H9 (cell line): Measurements from ENCODE around the gene SIKE1. TPM values are rescaled to one million over a fixed set of nuclear protein-coding genes. Genes with fewer than 3 reads are reported as not detected.

Experiments
- DNase-seq: peaks from one replicate; pipeline ENCODE4 v3.0.0-alpha.2; 2017
- H2AFZ ChIP-seq: one replicate; pipeline ENCODE4 v1.6.1; 2013; ENCODE audit warnings: mild to moderate bottlenecking, low read length, control low read depth, moderate library complexity
- H2AK5ac ChIP-seq: 2 replicates; pipeline ENCODE4 v1.6.1; 2013; ENCODE audit warnings: low read length, control low read depth, mixed read lengths; ENCODE audit not compliant: insufficient read length
- H2BK120ac ChIP-seq: one replicate; pipeline ENCODE4 v1.6.1; 2013; ENCODE audit warnings: low read depth, mild to moderate bottlenecking, low read length, control low read depth, inconsistent platforms; ENCODE audit not compliant: poor library complexity, severe bottlenecking
- H2BK12ac ChIP-seq: 2 replicates; pipeline ENCODE4 v1.6.1; 2013; ENCODE audit warnings: low read length, control low read depth, mixed read lengths, low read depth; ENCODE audit not compliant: insufficient read length
- H2BK15ac ChIP-seq: 2 replicates; pipeline ENCODE4 v1.6.1; 2013; ENCODE audit warnings: low read depth, low read length, control low read depth
- H2BK20ac ChIP-seq: one replicate; pipeline ENCODE4 v1.6.1; 2013; ENCODE audit warnings: low read depth, mild to moderate bottlenecking, low read length, control low read depth, inconsistent platforms; ENCODE audit not compliant: poor library complexity, severe bottlenecking
- H2BK5ac ChIP-seq: 2 replicates; pipeline ENCODE4 v1.6.1; 2013; ENCODE audit warnings: low read length, control low read depth, mixed read lengths; ENCODE audit not compliant: insufficient read length
- H3K14ac ChIP-seq: 2 replicates; pipeline ENCODE4 v1.6.1; 2013; ENCODE audit warnings: low read length, control low read depth; ENCODE audit not compliant: insufficient read depth
- H3K18ac ChIP-seq: 2 replicates; pipeline ENCODE4 v1.6.1; 2013; ENCODE audit warnings: low read depth, mild to moderate bottlenecking, mixed read lengths, low read length, control low read depth; ENCODE audit not compliant: insufficient read length
- H3K23ac ChIP-seq: 2 replicates; pipeline ENCODE4 v1.6.1; 2013; ENCODE audit warnings: low read length, control low read depth, mixed read lengths, low read depth; ENCODE audit not compliant: insufficient read length
- H3K23me2 ChIP-seq: 2 replicates; pipeline ENCODE4 v1.6.1; 2013; ENCODE audit warnings: low read depth, mild to moderate bottlenecking, mixed read lengths, low read length, control low read depth; ENCODE audit not compliant: insufficient read length, poor library complexity, severe bottlenecking
- H3K27ac ChIP-seq: 2 replicates; pipeline ENCODE4 v1.5.1; 2013; ENCODE audit warnings: low read length, control low read depth, mixed read lengths, low read depth; ENCODE audit not compliant: insufficient read length
- H3K27me3 ChIP-seq: 2 replicates; pipeline ENCODE4 v1.6.1; 2013; ENCODE audit warnings: low read length, control low read depth, inconsistent platforms; ENCODE audit not compliant: insufficient read depth
- H3K4ac ChIP-seq: 2 replicates; pipeline ENCODE4 v1.6.1; 2013; ENCODE audit warnings: low read depth, mild to moderate bottlenecking, control low read depth, inconsistent platforms, low read length, moderate library complexity
- H3K4me1 ChIP-seq: 2 replicates; pipeline ENCODE4 v1.6.1; 2013; ENCODE audit warnings: low read length, control low read depth, inconsistent platforms; ENCODE audit not compliant: insufficient read depth
- H3K4me2 ChIP-seq: 2 replicates; pipeline ENCODE4 v1.6.1; 2013; ENCODE audit warnings: low read length, control low read depth, mixed read lengths; ENCODE audit not compliant: insufficient read length, insufficient read depth
- H3K56ac ChIP-seq: 2 replicates; pipeline ENCODE4 v1.6.1; 2013; ENCODE audit warnings: low read depth, mild to moderate bottlenecking, mixed read lengths, low read length, control low read depth; ENCODE audit not compliant: insufficient read length
- H3K79me1 ChIP-seq: 2 replicates; pipeline ENCODE4 v1.6.1; 2013; ENCODE audit warnings: low read depth, mild to moderate bottlenecking, moderate library complexity, low read length, control low read depth, inconsistent platforms; ENCODE audit not compliant: insufficient read depth, poor library complexity, severe bottlenecking
- H3K79me2 ChIP-seq: 2 replicates; pipeline ENCODE4 v1.6.1; 2013; ENCODE audit warnings: low read length, control low read depth, inconsistent platforms; ENCODE audit not compliant: insufficient read depth
- H3K9ac ChIP-seq: 2 replicates; pipeline ENCODE4 v1.6.1; 2013; ENCODE audit warnings: low read length, control low read depth, mixed read lengths; ENCODE audit not compliant: insufficient read length; ENCODE audit errors: extremely low read depth
- H3K9me3 ChIP-seq: one replicate; pipeline ENCODE4 v1.6.1; 2013; ENCODE audit warnings: low read depth, low read length, inconsistent platforms; ENCODE audit not compliant: control insufficient read depth
- H3T11ph ChIP-seq: one replicate; pipeline ENCODE4 v1.6.1; 2013; ENCODE audit warnings: mild to moderate bottlenecking, low read length, control low read depth, inconsistent platforms
- H4K20me1 ChIP-seq: one replicate; pipeline ENCODE4 v1.6.1; 2013; ENCODE audit not compliant: control insufficient read depth, insufficient read length, insufficient read depth
- H4K5ac ChIP-seq: 2 replicates; pipeline ENCODE4 v1.6.1; 2013; ENCODE audit warnings: low read depth, mild to moderate bottlenecking, mixed read lengths, low read length, control low read depth; ENCODE audit not compliant: insufficient read length
- H4K8ac ChIP-seq: replicated peaks from 2 replicates; pipeline ENCODE4 v1.6.1; 2013; ENCODE audit warnings: low read length, control low read depth, mixed read lengths, low read depth; ENCODE audit not compliant: insufficient read length
- H4K91ac ChIP-seq: 2 replicates; pipeline ENCODE4 v1.6.1; 2013; ENCODE audit warnings: low read depth, mild to moderate bottlenecking, moderate library complexity, mixed read lengths, low read length, control low read depth; ENCODE audit not compliant: insufficient read length
- H3K27ac Mint-ChIP-seq, 3 experiments: 2 replicates in 2 of 3; 3 replicates in 1 of 3; pipeline ENCODE4 v1.8.0; 2020 to 2021; ENCODE audit warnings: mixed read lengths in 3 of 3, mild to moderate bottlenecking in 1 of 3, moderate library complexity in 1 of 3
- H3K27me3 Mint-ChIP-seq: 2 replicates; pipeline ENCODE4 v1.8.0; 2021; ENCODE audit warnings: low read depth, mild to moderate bottlenecking, moderate library complexity, mixed read lengths
- H3K36me3 Mint-ChIP-seq, 3 experiments: 2 replicates in 2 of 3; 3 replicates in 1 of 3; pipeline ENCODE4 v1.8.0; 2020 to 2021; ENCODE audit warnings: low read depth in 3 of 3, mixed read lengths in 3 of 3; ENCODE audit not compliant: insufficient read depth in 1 of 3
- H3K4me1 Mint-ChIP-seq, 2 experiments: 2 replicates each; pipeline ENCODE4 v1.8.0; 2020; ENCODE audit warnings: mixed read lengths in 2 of 2
- H3K4me3 Mint-ChIP-seq, 2 experiments: 2 replicates in 1 of 2; 3 replicates in 1 of 2; pipeline ENCODE4 v1.8.0; 2020 to 2021; ENCODE audit warnings: mild to moderate bottlenecking in 2 of 2, mixed read lengths in 2 of 2, moderate library complexity in 1 of 2
- H3K9me3 Mint-ChIP-seq, 2 experiments: 2 replicates in 1 of 2; 3 replicates in 1 of 2; pipeline ENCODE4 v1.8.0; 2020; ENCODE audit warnings: mild to moderate bottlenecking in 2 of 2, mixed read lengths in 2 of 2, moderate library complexity in 1 of 2
- WGBS: extraction: QIAGEN DNeasy Blood & Tissue Kit; methylation state at CpG from one replicate; pipeline ENCODE4 v1.1.7; 2013; ENCODE audit warnings: missing lambda C conversion rate, low lambda C conversion rate, mixed read lengths; ENCODE audit not compliant: insufficient read length; ENCODE audit errors: extremely low coverage; 5-methylcytosine and 5-hydroxymethylcytosine counted together
- total RNA-seq: library from RNA; stranded (reverse); gene quantifications from 2 replicates; pipeline ENCODE4 v1.2.1, GENCODE V29; 2021
- TF ChIP-seq, protein P1 (sequence below): fragments of 200-600 bp; sonication (generic); conservative IDR thresholded peaks from 3 replicates; pipeline ENCODE4 v1.8.0; 2021; ENCODE audit warnings: antibody characterized with exemption, mild to moderate bottlenecking

SIKE1 gene
- total RNA-seq, 1 experiment from 2014 or later, result 75.3 TPM

DNA sequence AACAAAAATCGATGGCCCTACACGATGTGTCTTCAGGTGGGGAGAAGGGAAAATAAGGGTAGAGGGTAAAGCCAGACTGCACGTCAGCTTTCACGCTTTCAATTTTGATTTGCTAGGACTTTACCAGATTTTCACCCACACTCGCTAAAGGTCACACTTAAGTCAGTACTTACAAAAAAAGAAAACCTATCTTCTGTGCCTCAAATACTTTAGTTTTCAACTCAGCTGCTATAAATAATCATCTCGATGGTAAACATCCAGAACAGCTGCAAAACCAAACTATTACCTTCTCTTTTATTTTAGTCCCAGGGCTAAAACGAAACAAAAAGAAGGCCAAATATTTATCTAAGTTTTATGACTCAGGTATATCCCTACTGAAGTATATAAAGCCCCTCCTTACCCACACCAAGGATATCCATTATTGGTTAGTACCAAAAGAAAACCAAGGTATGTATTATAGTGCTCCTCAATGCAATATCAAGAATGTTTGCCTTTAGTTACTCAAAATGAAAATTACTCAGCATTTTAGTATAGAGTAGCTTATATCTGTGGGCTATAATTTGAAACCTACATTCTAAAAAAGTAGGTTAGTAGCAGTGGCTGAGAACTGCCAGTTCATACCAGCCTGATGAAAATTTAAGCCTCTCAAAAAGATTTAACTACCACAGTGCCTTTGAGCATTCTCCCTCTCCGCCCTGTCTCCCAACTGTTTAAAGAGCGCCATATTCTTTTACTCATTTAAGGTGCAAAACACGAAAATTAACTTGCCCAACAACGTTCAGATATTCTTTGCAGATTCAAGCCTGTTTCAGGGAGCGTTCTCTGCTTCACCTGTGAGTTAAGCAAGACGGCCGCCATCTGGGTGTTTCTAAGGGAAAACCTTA lies 24.2 kb downstream of the SIKE1 start:
- H3T11ph ChIP-seq, result no peak overlapping the region
- no peak overlapping the region; the same call in 1 of the 2 replicates for H3K4ac ChIP-seq
- H3K79me1 ChIP-seq, result peaks cover 5% of the 10 kb centered on the region
- H3K23ac ChIP-seq, result no peak overlapping the region
- Mint-ChIP-seq H3K4me1 (peaks cover 50 to 54% of the 10 kb centered on the region in 2 experiments), H3K9me3 (no peaks in the 10 kb centered on the region; a peak in 2 of 5 replicates), H3K27ac (peak overlapping the region; percentile 100), H3K27me3 (peaks cover 1% of the 10 kb centered on the region; the same call in 1 of the 2 replicates), H3K4me3 (peak overlapping the region; percentile 100), H3K36me3 (peaks cover 12 to 33% (median 26%) of the 10 kb centered on the region in 3 experiments)
- peaks cover 3% of the 10 kb centered on the region for H3K23me2 ChIP-seq
- H4K20me1 ChIP-seq, result no peaks in the 10 kb centered on the region
- TF ChIP-seq, protein P1, sequence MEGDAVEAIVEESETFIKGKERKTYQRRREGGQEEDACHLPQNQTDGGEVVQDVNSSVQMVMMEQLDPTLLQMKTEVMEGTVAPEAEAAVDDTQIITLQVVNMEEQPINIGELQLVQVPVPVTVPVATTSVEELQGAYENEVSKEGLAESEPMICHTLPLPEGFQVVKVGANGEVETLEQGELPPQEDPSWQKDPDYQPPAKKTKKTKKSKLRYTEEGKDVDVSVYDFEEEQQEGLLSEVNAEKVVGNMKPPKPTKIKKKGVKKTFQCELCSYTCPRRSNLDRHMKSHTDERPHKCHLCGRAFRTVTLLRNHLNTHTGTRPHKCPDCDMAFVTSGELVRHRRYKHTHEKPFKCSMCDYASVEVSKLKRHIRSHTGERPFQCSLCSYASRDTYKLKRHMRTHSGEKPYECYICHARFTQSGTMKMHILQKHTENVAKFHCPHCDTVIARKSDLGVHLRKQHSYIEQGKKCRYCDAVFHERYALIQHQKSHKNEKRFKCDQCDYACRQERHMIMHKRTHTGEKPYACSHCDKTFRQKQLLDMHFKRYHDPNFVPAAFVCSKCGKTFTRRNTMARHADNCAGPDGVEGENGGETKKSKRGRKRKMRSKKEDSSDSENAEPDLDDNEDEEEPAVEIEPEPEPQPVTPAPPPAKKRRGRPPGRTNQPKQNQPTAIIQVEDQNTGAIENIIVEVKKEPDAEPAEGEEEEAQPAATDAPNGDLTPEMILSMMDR, result no peak
- WGBS, result no CpG with 5 or more reads among the region's 14 CpGs
- peak overlapping the region; percentile 76 for H3K27ac ChIP-seq
- H3K56ac ChIP-seq, result peak overlapping the region; percentile 95
- H3K4me1 ChIP-seq, result peaks cover 9% of the 10 kb centered on the region; the same call in 1 of the 2 replicates
- H2AFZ ChIP-seq, result no peak overlapping the region
- DNase-seq, result no peak
- no peak overlapping the region for H2BK120ac ChIP-seq
- H3K9me3 ChIP-seq, result no peaks in the 10 kb centered on the region
- peaks cover 54% of the 10 kb centered on the region for H3K79me2 ChIP-seq
- peak overlapping the region; percentile 86 for H4K5ac ChIP-seq
- H2AK5ac ChIP-seq, result no peak overlapping the region
- no peak overlapping the region for H2BK5ac ChIP-seq
- no peak overlapping the region for H2BK12ac ChIP-seq
- H3K27me3 ChIP-seq, result no peaks in the 10 kb centered on the region
- H3K9ac ChIP-seq, result peak overlapping the region; percentile 93
- H2BK15ac ChIP-seq, result no peak overlapping the region
- peak overlapping the region; percentile 90 for H3K18ac ChIP-seq
- H4K8ac ChIP-seq, result no peak overlapping the region
- no peak overlapping the region for H2BK20ac ChIP-seq
- no peak overlapping the region for H4K91ac ChIP-seq
- peak overlapping the region; percentile 77 for H3K4me2 ChIP-seq
- H3K14ac ChIP-seq, result peak overlapping the region; percentile 88; the same call in 1 of the 2 replicates
